Glutamatergic neuron (in vitro differentiated cells): Measurements from ENCODE around the gene VWA3A. TPM values are rescaled to one million over a fixed set of nuclear protein-coding genes. Genes with fewer than 3 reads are reported as not detected.

Experiments used
- DNase-seq: peaks from one replicate; pipeline ENCODE4 v3.0.0; 2022
- H3K27ac Mint-ChIP-seq: one replicate; pipeline ENCODE4 v1.8.0; 2020; ENCODE audit warnings: mild to moderate bottlenecking, mixed read lengths, inconsistent platforms; ENCODE audit not compliant: unreplicated experiment
- H3K27me3 Mint-ChIP-seq: one replicate; pipeline ENCODE4 v1.8.0; 2020; ENCODE audit warnings: mild to moderate bottlenecking, moderate library complexity, mixed read lengths, inconsistent platforms; ENCODE audit not compliant: unreplicated experiment
- H3K36me3 Mint-ChIP-seq: one replicate; pipeline ENCODE4 v1.8.0; 2020; ENCODE audit warnings: mild to moderate bottlenecking, mixed read lengths, inconsistent platforms; ENCODE audit not compliant: unreplicated experiment
- H3K4me1 Mint-ChIP-seq: one replicate; pipeline ENCODE4 v1.8.0; 2020; ENCODE audit warnings: mild to moderate bottlenecking, low read depth, mixed read lengths, inconsistent platforms; ENCODE audit not compliant: unreplicated experiment
- H3K4me3 Mint-ChIP-seq: one replicate; pipeline ENCODE4 v1.8.0; 2020; ENCODE audit warnings: mild to moderate bottlenecking, mixed read lengths, inconsistent platforms; ENCODE audit not compliant: unreplicated experiment
- H3K9me3 Mint-ChIP-seq: one replicate; pipeline ENCODE4 v1.8.0; 2020; ENCODE audit warnings: mild to moderate bottlenecking, moderate library complexity, mixed read lengths, inconsistent platforms; ENCODE audit not compliant: unreplicated experiment
- CTCF ChIP-seq: fragments of 200-600 bp; sonication (generic); IDR thresholded peaks from one replicate; pipeline ENCODE4 v1.5.0; 2021; ENCODE audit not compliant: partially characterized antibody, unreplicated experiment
- total RNA-seq: library from RNA; stranded (reverse); fragmentation: NEBNext Ultra II Directional; extraction: Animal tissue kit (Norgen Biotek cat#: 25700); gene quantifications from one replicate; pipeline ENCODE4 v1.2.1, GENCODE V29; 2021; ENCODE audit not compliant: unreplicated experiment

The VWA3A gene
- total RNA-seq, 1 donor from 2014 or later = 0.17 TPM

- H3K9me3 Mint-ChIP-seq = peaks cover 17% of the 10 kb centered on the region
- no peak overlapping the region for H3K4me3 Mint-ChIP-seq
- H3K36me3 Mint-ChIP-seq = peaks cover 5% of the 10 kb centered on the region
These were observed 106.4 kb downstream of the VWA3A start for GRCh38 chr16:22198547-22199293.

GRCh38 chr16:22202261-22202637 is 109.9 kb downstream of the VWA3A start:
- H3K27ac Mint-ChIP-seq = no peak overlapping the region

More at GRCh38 chr16:22198547-22199293, 106.4 kb downstream of the VWA3A start:
- no peak for DNase-seq
- Mint-ChIP-seq H3K27me3 (peaks cover 15% of the 10 kb centered on the region), H3K27ac (no peak overlapping the region), H3K4me1 (no peaks in the 10 kb centered on the region)
- TF ChIP-seq CTCF = no peak

GRCh38 chr16:22203091-22203490 is 110.8 kb downstream of the VWA3A start:
- Mint-ChIP-seq H3K36me3 (no peaks in the 10 kb centered on the region), H3K4me1 (peaks cover 8% of the 10 kb centered on the region), H3K4me3 (no peak overlapping the region)

More at GRCh38 chr16:22202261-22202637, 109.9 kb downstream of the VWA3A start:
- no peak for TF ChIP-seq CTCF
- Mint-ChIP-seq H3K36me3 (no peaks in the 10 kb centered on the region), H3K27me3 (peaks cover 3% of the 10 kb centered on the region), H3K4me3 (no peak overlapping the region), H3K4me1 (peaks cover 2% of the 10 kb centered on the region), H3K9me3 (peaks cover 7% of the 10 kb centered on the region)
- no peak for DNase-seq

GRCh38 chr16:22204091-22204655 is 111.8 kb downstream of the VWA3A start:
- H3K4me3 Mint-ChIP-seq = no peak overlapping the region
- peaks cover 10% of the 10 kb centered on the region for H3K27me3 Mint-ChIP-seq
- peaks cover 10% of the 10 kb centered on the region for H3K4me1 Mint-ChIP-seq
- H3K36me3 Mint-ChIP-seq = no peaks in the 10 kb centered on the region
- no peak for TF ChIP-seq CTCF
- no peak for DNase-seq
- peaks cover 9% of the 10 kb centered on the region for H3K9me3 Mint-ChIP-seq
- peak overlapping the region; percentile 33 for H3K27ac Mint-ChIP-seq

More at GRCh38 chr16:22203091-22203490, 110.8 kb downstream of the VWA3A start:
- Mint-ChIP-seq H3K27ac (no peak overlapping the region), H3K9me3 (peaks cover 9% of the 10 kb centered on the region), H3K27me3 (peaks cover 10% of the 10 kb centered on the region)
- TF ChIP-seq CTCF = no peak
- DNase-seq = no peak

GRCh38 chr16:22205577-22206012 is 113.3 kb downstream of the VWA3A start:
- Mint-ChIP-seq H3K4me1 (peaks cover 10% of the 10 kb centered on the region), H3K4me3 (peak overlapping the region; percentile 81), H3K9me3 (peaks cover 9% of the 10 kb centered on the region), H3K27me3 (peaks cover 10% of the 10 kb centered on the region), H3K36me3 (peaks cover 3% of the 10 kb centered on the region), H3K27ac (peak overlapping the region; percentile 85)
- DNase-seq = no peak
- no peak for TF ChIP-seq CTCF
